K562 (cell line): ENCODE measurements around the gene POC5. TPM values are rescaled to one million over a fixed set of nuclear protein-coding genes. Genes with fewer than 3 reads are reported as not detected.

ENCODE experiments used
- ATAC-seq: fragments of 200-7000 bp; cut with Tn5 transposase; 3 replicates; pipeline ENCODE4 v1.9.1; 2020; ENCODE audit warnings: moderate library complexity
- BruUV-seq: library from RNA; stranded (reverse); fragments of 400-500 nt; replicated peaks from 2 replicates; lab custom pipeline; 2021; lab: Mats Ljungman, UMichigan
- CTCF ChIA-PET: fragments of 300-600 bp; formaldehyde crosslinking; extraction: SDS; loops from one replicate; lab custom pipeline; 2021; ENCODE audit warnings: low intra/inter-chr PET ratio; lab: Yijun Ruan, JAX
- POLR2A ChIA-PET: fragments of 300-600, 350-650 bp; sonication (Branson Sonifier 250); formaldehyde crosslinking; extraction: SDS; loops from one replicate; lab custom pipeline; 2021; ENCODE audit warnings: antibody characterized with exemption, inconsistent platforms; lab: Yijun Ruan, JAX
- DNase-seq, 4 experiments: peaks; one replicate each; pipeline versions ENCODE4 v3.0.0 to v3.0.0-alpha.2; 2011 to 2018; ENCODE audit warnings: low spot score in 3 of 4, mixed read lengths in 3 of 4; ENCODE audit errors: extremely low read depth in 1 of 4
- FAIRE-seq: peaks from 2 replicates; lab custom pipeline; 2011; peaks lifted over from hg19 to GRCh38; lab: Jason Lieb, UNC
- H2AFZ ChIP-seq: 2 replicates; pipeline ENCODE4 v1.6.0; 2011; ENCODE audit warnings: low read depth, low read length, control low read depth, inconsistent platforms
- H3K27ac ChIP-seq: fragments of 200-600 bp; 3 replicates; pipeline ENCODE4 v1.8.0; 2011; ENCODE audit warnings: low read depth, mild to moderate bottlenecking, control low read depth, inconsistent platforms, low read length, moderate library complexity, mixed read lengths; ENCODE audit errors: extremely low read depth
- H3K27me3 ChIP-seq, 2 experiments: fragments of 300-600 bp in 1 of 2; 2 replicates in 1 of 2; 3 replicates in 1 of 2; pipeline versions ENCODE4 v1.6.0 to v1.8.0; 2011; ENCODE audit warnings: inconsistent platforms in 2 of 2, low read length in 2 of 2, mild to moderate bottlenecking in 1 of 2, mixed read lengths in 1 of 2, moderate library complexity in 1 of 2; ENCODE audit not compliant: control insufficient read depth in 2 of 2, insufficient read depth in 2 of 2
- H3K36me3 ChIP-seq: fragments of 300-600 bp; 3 replicates; pipeline ENCODE4 v1.8.0; 2011; ENCODE audit warnings: mild to moderate bottlenecking, low read length, inconsistent platforms; ENCODE audit not compliant: control insufficient read depth, insufficient read depth
- H3K4me1 ChIP-seq, 2 experiments: fragments of 200-600 bp in 1 of 2; replicated peaks in 1 of 2; 2 replicates in 1 of 2; 3 replicates in 1 of 2; pipeline versions ENCODE4 v1.5.1 to v1.8.0; 2011; ENCODE audit warnings: inconsistent platforms in 2 of 2, low read length in 2 of 2, mild to moderate bottlenecking in 1 of 2, mixed read lengths in 1 of 2, moderate library complexity in 1 of 2; ENCODE audit not compliant: control insufficient read depth in 2 of 2, insufficient read depth in 2 of 2
- H3K4me2 ChIP-seq: 2 replicates; pipeline ENCODE4 v1.6.1; 2011; ENCODE audit warnings: low read length, control low read depth, inconsistent platforms, mixed read lengths; ENCODE audit not compliant: insufficient read depth
- H3K4me3 ChIP-seq: fragments of 200-600 bp; sonication (generic), shearing (Covaris generic); 2 replicates; pipeline ENCODE4 v1.5.1; 2016; ENCODE audit warnings: control low read depth, inconsistent platforms
- H3K79me2 ChIP-seq: fragments of 200-600 bp; 3 replicates; pipeline ENCODE4 v1.8.0; 2011; ENCODE audit warnings: low read length, inconsistent platforms; ENCODE audit not compliant: control insufficient read depth, insufficient read depth
- H3K9ac ChIP-seq, 2 experiments: 2 replicates each; pipeline versions ENCODE4 v1.6.0 to v1.6.1; 2011; ENCODE audit warnings: low read depth in 2 of 2, low read length in 2 of 2, control low read depth in 1 of 2, inconsistent platforms in 1 of 2, mild to moderate bottlenecking in 1 of 2, mixed read lengths in 1 of 2; ENCODE audit not compliant: insufficient read depth in 1 of 2
- H3K9me1 ChIP-seq: one replicate; pipeline ENCODE4 v1.6.0; 2011; ENCODE audit warnings: inconsistent platforms, mild to moderate bottlenecking, low read length, moderate library complexity; ENCODE audit not compliant: control insufficient read depth, insufficient read depth
- H3K9me3 ChIP-seq: replicated peaks from 2 replicates; pipeline ENCODE4 v1.5.1; 2011; ENCODE audit warnings: low read depth, low read length, inconsistent platforms; ENCODE audit not compliant: control insufficient read depth, insufficient read depth
- H4K20me1 ChIP-seq: replicated peaks from 2 replicates; pipeline ENCODE4 v1.6.1; 2011; ENCODE audit warnings: low read length, inconsistent platforms, mixed read lengths; ENCODE audit not compliant: control insufficient read depth, insufficient read depth
- DACH1 ChIP-seq: fragments of 450-650 bp; IDR thresholded peaks from 2 replicates; pipeline ENCODE4 v1.6.1; 2018; ENCODE audit not compliant: partially characterized antibody
- FOXJ2 ChIP-seq: fragments of 200-800 bp; sonication (Bioruptor generic); IDR thresholded peaks from 2 replicates; pipeline ENCODE4 v1.6.1; 2016; ENCODE audit warnings: missing genetic modification characterization, missing compliant biosample characterization
- GATAD2A ChIP-seq: fragments of 450-650 bp; IDR thresholded peaks from 2 replicates; pipeline ENCODE4 v1.6.1; 2017
- HDAC8 ChIP-seq: fragments of 450-650 bp; IDR thresholded peaks from 2 replicates; pipeline ENCODE4 v1.6.1; 2016; ENCODE audit warnings: mild to moderate bottlenecking, missing genetic modification characterization, moderate library complexity, missing compliant biosample characterization
- JUNB ChIP-seq: fragments of 450-650 bp; formaldehyde crosslinking; conservative IDR thresholded peaks from 2 replicates; pipeline ENCODE4 v1.4.0; 2020; ENCODE audit warnings: mild to moderate bottlenecking
- KAT7 ChIP-seq: sonication (generic); formaldehyde crosslinking; IDR thresholded peaks from 2 replicates; pipeline ENCODE4 v1.8.0; 2022; ENCODE audit warnings: missing genetic modification reagents, mild to moderate bottlenecking, borderline replicate concordance
- NR3C1 ChIP-seq: sonication (generic); formaldehyde crosslinking; IDR thresholded peaks from 2 replicates; pipeline ENCODE4 v1.8.1; 2022; ENCODE audit warnings: missing genetic modification reagents
- TARDBP ChIP-seq: fragments of 450-650 bp; IDR thresholded peaks from 2 replicates; pipeline ENCODE4 v1.6.1; 2016
- YY1 ChIP-seq, 3 experiments: IDR thresholded peaks; 2 replicates each; pipeline ENCODE4 v1.6.1; 2011; ENCODE audit warnings: low read length in 2 of 3, mild to moderate bottlenecking in 2 of 3, moderate library complexity in 2 of 3, borderline replicate concordance in 1 of 3, control low read depth in 1 of 3, low read depth in 1 of 3; ENCODE audit not compliant: insufficient read depth in 3 of 3, insufficient replicate concordance in 2 of 3, control insufficient read depth in 1 of 3, insufficient read length in 1 of 3; ENCODE audit errors: extremely low read depth in 1 of 3
- ZBTB1 ChIP-seq: sonication (generic); formaldehyde crosslinking; IDR thresholded peaks from 2 replicates; pipeline ENCODE4 v1.8.1; 2023; ENCODE audit warnings: missing genetic modification reagents, low read depth, mild to moderate bottlenecking, borderline replicate concordance
- ZNF316 ChIP-seq: fragments of 450-650 bp; IDR thresholded peaks from 2 replicates; pipeline ENCODE4 v1.6.1; 2016
- ZNF766 ChIP-seq: fragments of 200-800 bp; sonication (Bioruptor generic); conservative IDR thresholded peaks from 2 replicates; pipeline ENCODE4 v1.6.1; 2016; ENCODE audit warnings: missing genetic modification characterization, missing compliant biosample characterization
- WGBS: fragments of 100-300 bp; shearing (Covaris generic); methylation state at CpG from one replicate; pipeline ENCODE4 v1.1.6; 2016; ENCODE audit warnings: low coverage, mixed read lengths; ENCODE audit not compliant: insufficient coverage; ENCODE audit errors: missing lambda C conversion rate; 5-methylcytosine and 5-hydroxymethylcytosine counted together
- in situ Hi-C: fragments of 300-500 bp; cut with MboI; formaldehyde crosslinking; loops from 4 replicates; pipeline ENCODE4 v1.15.0; 2018; ENCODE audit warnings: inconsistent platforms, mixed read lengths
- intact Hi-C: fragments of 100-400 bp; cut with micrococcal nuclease; formaldehyde crosslinking; loops from 2 replicates; pipeline ENCODE4 v1.14.2; 2022
- polyA plus RNA-seq, 8 experiments: library from polyadenylated mRNA; depleted of rRNA in 4 of 8; stranded (reverse) in 5 of 8; unstranded in 3 of 8; fragments of >200 nt; fragmentation: Nextera tagmentation in 2 of 8; fragmentation: Illumina TruSeq in 1 of 8; extraction: Ambion mirVana in 2 of 8; extraction: Trizol in 1 of 8; gene quantifications; 2 replicates each; pipeline versions ENCODE4 v1.2.1 to v1.2.3, GENCODE V29; 2011 to 2014; ENCODE audit warnings: inconsistent platforms in 1 of 8, missing spikeins in 1 of 8
- total RNA-seq, 7 experiments: library from RNA; depleted of rRNA in 6 of 7; stranded (reverse); fragments of >200 nt in 6 of 7; fragmentation: Illumina TruSeq in 2 of 7; extraction: Trizol in 2 of 7; gene quantifications; 2 replicates each; pipeline versions ENCODE4 v1.2.1 to v1.2.3, GENCODE V29; 2011 to 2021; ENCODE audit warnings: low replicate concordance in 1 of 7
- TF ChIP-seq, protein P1 (sequence below): sonication (generic); formaldehyde crosslinking; IDR thresholded peaks from 2 replicates; pipeline ENCODE4 v1.8.1; 2023; ENCODE audit warnings: mild to moderate bottlenecking, missing genetic modification reagents
- TF ChIP-seq, protein P2 (sequence below): sonication (generic); formaldehyde crosslinking; IDR thresholded peaks from 2 replicates; pipeline ENCODE4 v1.8.0; 2022; ENCODE audit warnings: missing genetic modification reagents, mild to moderate bottlenecking, borderline replicate concordance
- TF ChIP-seq, protein P3 (sequence below): IDR thresholded peaks from 2 replicates; pipeline ENCODE4 v1.6.1; 2011; ENCODE audit warnings: borderline replicate concordance, low read depth, mild to moderate bottlenecking, moderate library complexity, low read length; ENCODE audit not compliant: insufficient read depth, poor library complexity, severe bottlenecking

POC5 gene
- total and polyA plus RNA-seq, 9 of the 15 experiments (the other 6 are each of a cell fraction or from before 2014, with no cell fraction given): 14.5 to 38.2 (median 27.0) TPM

DNA sequence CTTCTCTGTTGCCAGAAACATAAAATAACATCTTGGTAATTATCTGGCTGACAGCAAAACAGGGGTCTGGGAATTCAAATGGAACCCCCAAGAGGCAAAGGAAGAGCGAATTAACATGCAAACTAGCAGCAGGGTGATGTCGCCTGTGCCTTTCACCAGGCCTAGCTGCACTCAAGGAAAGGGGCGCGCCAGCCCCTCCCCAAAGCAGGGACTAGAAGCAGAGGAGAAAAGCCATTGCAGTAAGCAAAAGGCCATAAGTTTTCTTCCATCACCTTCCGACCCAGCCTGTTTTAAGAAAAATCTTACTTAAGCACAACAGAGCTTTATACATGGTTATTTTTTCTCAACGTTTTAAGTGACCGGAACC, 539 bp downstream of the POC5 start:
- intact Hi-C loops (no loop called here), in situ Hi-C loops (no loop called here)
- Histone ChIP-seq H3K4me1 (peaks cover 10 to 23% of the 10 kb centered on the region in 2 experiments), H3K36me3 (peaks cover 33% of the 10 kb centered on the region), H3K27ac (peak overlapping the region; percentile 88), H3K4me3 (peak overlapping the region; percentile 56), H3K27me3 (no peaks in the 10 kb centered on the region), H3K9me3 (no peaks in the 10 kb centered on the region), H3K9me1 (no peaks in the 10 kb centered on the region), H2AFZ (peak overlapping the region; percentile 83), H3K4me2 (peak overlapping the region; percentile 91), H4K20me1 (no peaks in the 10 kb centered on the region), H3K9ac (peak overlapping the region; percentile 81 to 96), H3K79me2 (peaks cover 49% of the 10 kb centered on the region)
- WGBS: 0% methylated on average over 7 of the region's 7 CpGs
- ATAC-seq: peak; percentile 38
- FAIRE-seq: no peak
- BruUV-seq: TSS peak; percentile 69
- no peak for DNase-seq
- ChIA-PET POLR2A (interaction anchor here (0.6 to 2.3 kb wide), 9 partner anchors 8 to 380 kb away, joined by 3 to 15 read pairs (median 3); partner anchors contain the start of gene HMGCR), CTCF (no interaction called here)
- TF ChIP-seq TARDBP (no peak), YY1 (IDR thresholded peaks at IDR 0.05; ENCODE audit: borderline replicate concordance in 1 of 3, control insufficient read depth in 1 of 3, extremely low read depth in 1 of 3, insufficient read depth in 3 of 3, insufficient read length in 1 of 3, insufficient replicate concordance in 2 of 3, low read depth in 1 of 3, low read length in 2 of 3) (no peak), ZNF316 (no peak), JUNB (CRISPR knock-in tag) (no peak), ZBTB1 (CRISPR knock-in tag) (no peak), KAT7 (CRISPR knock-in tag) (no peak), FOXJ2 (tag) (no peak), GATAD2A (no peak), HDAC8 (tag) (no peak), DACH1 (no peak), NR3C1 (CRISPR knock-in tag) (no peak), ZNF766 (no peak)
- TF ChIP-seq, protein P1, sequence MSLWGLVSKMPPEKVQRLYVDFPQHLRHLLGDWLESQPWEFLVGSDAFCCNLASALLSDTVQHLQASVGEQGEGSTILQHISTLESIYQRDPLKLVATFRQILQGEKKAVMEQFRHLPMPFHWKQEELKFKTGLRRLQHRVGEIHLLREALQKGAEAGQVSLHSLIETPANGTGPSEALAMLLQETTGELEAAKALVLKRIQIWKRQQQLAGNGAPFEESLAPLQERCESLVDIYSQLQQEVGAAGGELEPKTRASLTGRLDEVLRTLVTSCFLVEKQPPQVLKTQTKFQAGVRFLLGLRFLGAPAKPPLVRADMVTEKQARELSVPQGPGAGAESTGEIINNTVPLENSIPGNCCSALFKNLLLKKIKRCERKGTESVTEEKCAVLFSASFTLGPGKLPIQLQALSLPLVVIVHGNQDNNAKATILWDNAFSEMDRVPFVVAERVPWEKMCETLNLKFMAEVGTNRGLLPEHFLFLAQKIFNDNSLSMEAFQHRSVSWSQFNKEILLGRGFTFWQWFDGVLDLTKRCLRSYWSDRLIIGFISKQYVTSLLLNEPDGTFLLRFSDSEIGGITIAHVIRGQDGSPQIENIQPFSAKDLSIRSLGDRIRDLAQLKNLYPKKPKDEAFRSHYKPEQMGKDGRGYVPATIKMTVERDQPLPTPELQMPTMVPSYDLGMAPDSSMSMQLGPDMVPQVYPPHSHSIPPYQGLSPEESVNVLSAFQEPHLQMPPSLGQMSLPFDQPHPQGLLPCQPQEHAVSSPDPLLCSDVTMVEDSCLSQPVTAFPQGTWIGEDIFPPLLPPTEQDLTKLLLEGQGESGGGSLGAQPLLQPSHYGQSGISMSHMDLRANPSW (CRISPR knock-in tag): no peak
- TF ChIP-seq, protein P2, sequence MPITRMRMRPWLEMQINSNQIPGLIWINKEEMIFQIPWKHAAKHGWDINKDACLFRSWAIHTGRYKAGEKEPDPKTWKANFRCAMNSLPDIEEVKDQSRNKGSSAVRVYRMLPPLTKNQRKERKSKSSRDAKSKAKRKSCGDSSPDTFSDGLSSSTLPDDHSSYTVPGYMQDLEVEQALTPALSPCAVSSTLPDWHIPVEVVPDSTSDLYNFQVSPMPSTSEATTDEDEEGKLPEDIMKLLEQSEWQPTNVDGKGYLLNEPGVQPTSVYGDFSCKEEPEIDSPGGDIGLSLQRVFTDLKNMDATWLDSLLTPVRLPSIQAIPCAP (CRISPR knock-in tag): no peak
- TF ChIP-seq, protein P3, sequence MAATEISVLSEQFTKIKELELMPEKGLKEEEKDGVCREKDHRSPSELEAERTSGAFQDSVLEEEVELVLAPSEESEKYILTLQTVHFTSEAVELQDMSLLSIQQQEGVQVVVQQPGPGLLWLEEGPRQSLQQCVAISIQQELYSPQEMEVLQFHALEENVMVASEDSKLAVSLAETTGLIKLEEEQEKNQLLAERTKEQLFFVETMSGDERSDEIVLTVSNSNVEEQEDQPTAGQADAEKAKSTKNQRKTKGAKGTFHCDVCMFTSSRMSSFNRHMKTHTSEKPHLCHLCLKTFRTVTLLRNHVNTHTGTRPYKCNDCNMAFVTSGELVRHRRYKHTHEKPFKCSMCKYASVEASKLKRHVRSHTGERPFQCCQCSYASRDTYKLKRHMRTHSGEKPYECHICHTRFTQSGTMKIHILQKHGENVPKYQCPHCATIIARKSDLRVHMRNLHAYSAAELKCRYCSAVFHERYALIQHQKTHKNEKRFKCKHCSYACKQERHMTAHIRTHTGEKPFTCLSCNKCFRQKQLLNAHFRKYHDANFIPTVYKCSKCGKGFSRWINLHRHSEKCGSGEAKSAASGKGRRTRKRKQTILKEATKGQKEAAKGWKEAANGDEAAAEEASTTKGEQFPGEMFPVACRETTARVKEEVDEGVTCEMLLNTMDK: no peak
